ENCODE data around the gene NPR1. TPM values are rescaled to one million over a fixed set of nuclear protein-coding genes. Genes with fewer than 3 reads are reported as not detected.
A peak's percentile ranks its signal among the peaks of the same experiment; 100 is the strongest.

Gene NPR1
- total and polyA plus RNA-seq, 2 of the 13 experiments (the other 11 are each of a cell fraction or from before 2014, with no cell fraction given) = not detected

DNA sequence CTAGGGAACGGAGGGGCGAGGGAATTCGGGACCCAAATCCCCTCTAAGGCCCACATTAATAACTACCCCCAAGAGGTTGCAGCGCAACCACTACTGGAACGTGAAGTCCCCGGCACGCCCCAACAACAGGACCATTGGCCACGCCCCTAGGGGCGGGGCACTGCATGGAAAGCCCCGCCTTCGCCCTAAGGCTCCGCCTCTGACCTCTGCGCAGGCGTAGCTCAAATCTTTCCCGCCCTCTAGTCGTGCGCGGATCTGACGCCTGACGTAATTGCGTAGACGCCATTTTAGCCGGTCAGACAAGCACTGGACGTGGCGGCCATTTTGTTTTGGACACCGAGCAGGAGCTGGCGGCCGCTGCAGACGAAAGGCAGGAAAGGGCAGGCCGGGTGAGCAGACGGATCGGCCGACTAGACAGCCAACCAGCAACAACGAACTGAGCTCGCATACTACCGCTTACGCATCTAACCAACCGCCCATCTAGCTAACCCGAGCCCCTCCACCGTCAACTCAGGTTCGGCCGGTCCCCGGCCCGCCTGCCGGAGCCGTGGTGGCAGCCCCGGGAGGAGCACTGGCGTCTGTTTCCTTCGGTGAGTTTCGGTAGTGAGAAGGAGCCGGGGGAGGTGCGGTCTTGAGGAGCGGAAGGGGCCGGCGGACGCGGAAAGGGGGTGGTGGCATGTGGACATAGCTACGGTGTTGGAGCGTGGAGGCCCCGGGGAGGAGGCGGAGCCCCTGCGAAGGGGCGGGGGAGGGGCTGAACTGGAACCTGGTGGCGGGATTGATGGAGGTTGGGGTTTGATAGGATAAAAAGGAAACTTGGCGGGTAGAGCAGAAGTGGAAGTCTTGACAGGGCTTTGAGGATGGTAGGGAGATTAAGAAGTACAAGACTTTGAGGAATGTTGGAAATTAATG is 44.5 kb upstream of the NPR1 start, which contains the start of gene CHTOP (continued):
- TF ChIP-seq GMEB1 (CRISPR knock-in tag; IDR thresholded peaks at IDR 0.05; ENCODE audit: borderline replicate concordance) (peak; percentile 100), ZNF484 (CRISPR knock-in tag; IDR thresholded peaks at IDR 0.05; ENCODE audit: borderline replicate concordance, low read depth) (no peak), EED (CRISPR knock-in tag; IDR thresholded peaks at IDR 0.05) (peak; percentile 65; the same call in 1 of the 2 replicates), PITX1 (CRISPR knock-in tag; IDR thresholded peaks at IDR 0.05) (peak; percentile 45; the same call in 1 of the 2 replicates), RELA (CRISPR knock-in tag; IDR thresholded peaks at IDR 0.05) (no peak), TCF12 (IDR thresholded peaks at IDR 0.05) (no peak), TCF12 (CRISPR knock-in tag; IDR thresholded peaks at IDR 0.05) (peak; percentile 12; the same call in 1 of the 2 replicates), ZNF101 (CRISPR knock-in tag; IDR thresholded peaks at IDR 0.05; ENCODE audit: borderline replicate concordance, low read depth) (0 out of 2 replicates have a peak, but pooled peaks have one; percentile 85), HNRNPUL1 (IDR thresholded peaks at IDR 0.05; ENCODE audit: low read depth, low read length) (no peak), ZNF597 (CRISPR knock-in tag; IDR thresholded peaks at IDR 0.05) (no peak), ZNF33B (CRISPR knock-in tag; IDR thresholded peaks at IDR 0.05) (no peak; the same call in 1 of the 2 replicates), ZNF773 (CRISPR knock-in tag; IDR thresholded peaks at IDR 0.05; ENCODE audit: borderline replicate concordance) (no peak), HOXA7 (CRISPR knock-in tag; IDR thresholded peaks at IDR 0.05) (no peak), ZNF253 (CRISPR knock-in tag; IDR thresholded peaks at IDR 0.05; ENCODE audit: borderline replicate concordance) (no peak), SNAI1 (CRISPR knock-in tag; IDR thresholded peaks at IDR 0.05; ENCODE audit: borderline replicate concordance) (no peak), ZNF549 (CRISPR knock-in tag; IDR thresholded peaks at IDR 0.05) (no peak), ZNF33A (CRISPR knock-in tag; IDR thresholded peaks at IDR 0.05; ENCODE audit: borderline replicate concordance) (no peak), GRHL1 (CRISPR knock-in tag; conservative IDR thresholded peaks at IDR 0.05) (no peak), YEATS2 (CRISPR knock-in tag; IDR thresholded peaks at IDR 0.05; ENCODE audit: borderline replicate concordance) (peak; percentile 71; the same call in 1 of the 2 replicates), ZNF296 (CRISPR knock-in tag; conservative IDR thresholded peaks at IDR 0.05) (0 out of 2 replicates have a peak, but pooled peaks have one; percentile 46), DNMT3B (CRISPR knock-in tag; conservative IDR thresholded peaks at IDR 0.05) (peak; percentile 65; the same call in 1 of the 2 replicates)
- TF ChIP-seq, protein P1, sequence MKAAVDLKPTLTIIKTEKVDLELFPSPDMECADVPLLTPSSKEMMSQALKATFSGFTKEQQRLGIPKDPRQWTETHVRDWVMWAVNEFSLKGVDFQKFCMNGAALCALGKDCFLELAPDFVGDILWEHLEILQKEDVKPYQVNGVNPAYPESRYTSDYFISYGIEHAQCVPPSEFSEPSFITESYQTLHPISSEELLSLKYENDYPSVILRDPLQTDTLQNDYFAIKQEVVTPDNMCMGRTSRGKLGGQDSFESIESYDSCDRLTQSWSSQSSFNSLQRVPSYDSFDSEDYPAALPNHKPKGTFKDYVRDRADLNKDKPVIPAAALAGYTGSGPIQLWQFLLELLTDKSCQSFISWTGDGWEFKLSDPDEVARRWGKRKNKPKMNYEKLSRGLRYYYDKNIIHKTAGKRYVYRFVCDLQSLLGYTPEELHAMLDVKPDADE (CRISPR knock-in tag; IDR thresholded peaks at IDR 0.05) = no peak
- TF ChIP-seq, protein P2, sequence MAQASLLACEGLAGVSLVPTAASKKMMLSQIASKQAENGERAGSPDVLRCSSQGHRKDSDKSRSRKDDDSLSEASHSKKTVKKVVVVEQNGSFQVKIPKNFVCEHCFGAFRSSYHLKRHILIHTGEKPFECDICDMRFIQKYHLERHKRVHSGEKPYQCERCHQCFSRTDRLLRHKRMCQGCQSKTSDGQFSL (CRISPR knock-in tag; IDR thresholded peaks at IDR 0.05) = 0 out of 2 replicates have a peak, but pooled peaks have one; percentile 74

Data from HepG2 (cell line).